GM21619 (cell line): ENCODE results near the gene ANKMY1.

Experiments
- ATAC-seq: cut with Tn5 transposase; IDR thresholded peaks from one replicate; pipeline ENCODE4 v1.9.1; 2021; ENCODE audit not compliant: unreplicated experiment

ANKMY1 gene

GRCh38 chr2:240579771-240580614 is 22.2 kb upstream of the ANKMY1 start:
- ATAC-seq = no peak

GRCh38 chr2:240579071-240579762 is 21.4 kb upstream of the ANKMY1 start:
- ATAC-seq = no peak

- no peak for ATAC-seq
These were observed 20.7 kb upstream of the ANKMY1 start for GRCh38 chr2:240578488-240578887.

GRCh38 chr2:240578110-240578450 is 20.3 kb upstream of the ANKMY1 start:
- ATAC-seq = no peak

GRCh38 chr2:240577281-240578109 is 19.7 kb upstream of the ANKMY1 start:
- ATAC-seq = no peak

GRCh38 chr2:240576436-240577205 is 18.8 kb upstream of the ANKMY1 start:
- ATAC-seq = no peak

GRCh38 chr2:240576036-240576435 is 18.2 kb upstream of the ANKMY1 start:
- ATAC-seq = no peak

GRCh38 chr2:240575101-240575965 is 17.5 kb upstream of the ANKMY1 start:
- ATAC-seq = no peak

GRCh38 chr2:240574386-240575100 is 16.8 kb upstream of the ANKMY1 start:
- no peak for ATAC-seq

GRCh38 chr2:240573516-240574385 is 16.0 kb upstream of the ANKMY1 start:
- ATAC-seq = no peak

GRCh38 chr2:240573071-240573515 is 15.3 kb upstream of the ANKMY1 start:
- no peak for ATAC-seq

GRCh38 chr2:240572141-240573031 is 14.6 kb upstream of the ANKMY1 start:
- no peak for ATAC-seq

- no peak for ATAC-seq
These were observed 13.7 kb upstream of the ANKMY1 start for GRCh38 chr2:240571314-240571973.

GRCh38 chr2:240570531-240571313 is 12.9 kb upstream of the ANKMY1 start:
- ATAC-seq = no peak

- no peak for ATAC-seq
These were observed 12.3 kb upstream of the ANKMY1 start for GRCh38 chr2:240569998-240570530.
